H9 (cell line): Measurements from ENCODE around the gene ATP10B. TPM values are rescaled to one million over a fixed set of nuclear protein-coding genes. Genes with fewer than 3 reads are reported as not detected.

ENCODE experiments used
- DNase-seq: peaks from one replicate; pipeline ENCODE4 v3.0.0-alpha.2; 2017
- H2AFZ ChIP-seq: one replicate; pipeline ENCODE4 v1.6.1; 2013; ENCODE audit warnings: mild to moderate bottlenecking, low read length, control low read depth, moderate library complexity
- H2AK5ac ChIP-seq: 2 replicates; pipeline ENCODE4 v1.6.1; 2013; ENCODE audit warnings: low read length, control low read depth, mixed read lengths; ENCODE audit not compliant: insufficient read length
- H2BK120ac ChIP-seq: one replicate; pipeline ENCODE4 v1.6.1; 2013; ENCODE audit warnings: low read depth, mild to moderate bottlenecking, low read length, control low read depth, inconsistent platforms; ENCODE audit not compliant: poor library complexity, severe bottlenecking
- H2BK12ac ChIP-seq: 2 replicates; pipeline ENCODE4 v1.6.1; 2013; ENCODE audit warnings: low read length, control low read depth, mixed read lengths, low read depth; ENCODE audit not compliant: insufficient read length
- H2BK15ac ChIP-seq: 2 replicates; pipeline ENCODE4 v1.6.1; 2013; ENCODE audit warnings: low read depth, low read length, control low read depth
- H2BK20ac ChIP-seq: one replicate; pipeline ENCODE4 v1.6.1; 2013; ENCODE audit warnings: low read depth, mild to moderate bottlenecking, low read length, control low read depth, inconsistent platforms; ENCODE audit not compliant: poor library complexity, severe bottlenecking
- H2BK5ac ChIP-seq: 2 replicates; pipeline ENCODE4 v1.6.1; 2013; ENCODE audit warnings: low read length, control low read depth, mixed read lengths; ENCODE audit not compliant: insufficient read length
- H3K14ac ChIP-seq: 2 replicates; pipeline ENCODE4 v1.6.1; 2013; ENCODE audit warnings: low read length, control low read depth; ENCODE audit not compliant: insufficient read depth
- H3K18ac ChIP-seq: 2 replicates; pipeline ENCODE4 v1.6.1; 2013; ENCODE audit warnings: low read depth, mild to moderate bottlenecking, mixed read lengths, low read length, control low read depth; ENCODE audit not compliant: insufficient read length
- H3K23ac ChIP-seq: 2 replicates; pipeline ENCODE4 v1.6.1; 2013; ENCODE audit warnings: low read length, control low read depth, mixed read lengths, low read depth; ENCODE audit not compliant: insufficient read length
- H3K23me2 ChIP-seq: 2 replicates; pipeline ENCODE4 v1.6.1; 2013; ENCODE audit warnings: low read depth, mild to moderate bottlenecking, mixed read lengths, low read length, control low read depth; ENCODE audit not compliant: insufficient read length, poor library complexity, severe bottlenecking
- H3K27ac ChIP-seq: 2 replicates; pipeline ENCODE4 v1.5.1; 2013; ENCODE audit warnings: low read length, control low read depth, mixed read lengths, low read depth; ENCODE audit not compliant: insufficient read length
- H3K27me3 ChIP-seq: 2 replicates; pipeline ENCODE4 v1.6.1; 2013; ENCODE audit warnings: low read length, control low read depth, inconsistent platforms; ENCODE audit not compliant: insufficient read depth
- H3K4ac ChIP-seq: 2 replicates; pipeline ENCODE4 v1.6.1; 2013; ENCODE audit warnings: low read depth, mild to moderate bottlenecking, control low read depth, inconsistent platforms, low read length, moderate library complexity
- H3K4me1 ChIP-seq: 2 replicates; pipeline ENCODE4 v1.6.1; 2013; ENCODE audit warnings: low read length, control low read depth, inconsistent platforms; ENCODE audit not compliant: insufficient read depth
- H3K4me2 ChIP-seq: 2 replicates; pipeline ENCODE4 v1.6.1; 2013; ENCODE audit warnings: low read length, control low read depth, mixed read lengths; ENCODE audit not compliant: insufficient read length, insufficient read depth
- H3K56ac ChIP-seq: 2 replicates; pipeline ENCODE4 v1.6.1; 2013; ENCODE audit warnings: low read depth, mild to moderate bottlenecking, mixed read lengths, low read length, control low read depth; ENCODE audit not compliant: insufficient read length
- H3K79me1 ChIP-seq: 2 replicates; pipeline ENCODE4 v1.6.1; 2013; ENCODE audit warnings: low read depth, mild to moderate bottlenecking, moderate library complexity, low read length, control low read depth, inconsistent platforms; ENCODE audit not compliant: insufficient read depth, poor library complexity, severe bottlenecking
- H3K79me2 ChIP-seq: 2 replicates; pipeline ENCODE4 v1.6.1; 2013; ENCODE audit warnings: low read length, control low read depth, inconsistent platforms; ENCODE audit not compliant: insufficient read depth
- H3K9ac ChIP-seq: 2 replicates; pipeline ENCODE4 v1.6.1; 2013; ENCODE audit warnings: low read length, control low read depth, mixed read lengths; ENCODE audit not compliant: insufficient read length; ENCODE audit errors: extremely low read depth
- H3K9me3 ChIP-seq: one replicate; pipeline ENCODE4 v1.6.1; 2013; ENCODE audit warnings: low read depth, low read length, inconsistent platforms; ENCODE audit not compliant: control insufficient read depth
- H3T11ph ChIP-seq: one replicate; pipeline ENCODE4 v1.6.1; 2013; ENCODE audit warnings: mild to moderate bottlenecking, low read length, control low read depth, inconsistent platforms
- H4K20me1 ChIP-seq: one replicate; pipeline ENCODE4 v1.6.1; 2013; ENCODE audit not compliant: control insufficient read depth, insufficient read length, insufficient read depth
- H4K5ac ChIP-seq: 2 replicates; pipeline ENCODE4 v1.6.1; 2013; ENCODE audit warnings: low read depth, mild to moderate bottlenecking, mixed read lengths, low read length, control low read depth; ENCODE audit not compliant: insufficient read length
- H4K8ac ChIP-seq: replicated peaks from 2 replicates; pipeline ENCODE4 v1.6.1; 2013; ENCODE audit warnings: low read length, control low read depth, mixed read lengths, low read depth; ENCODE audit not compliant: insufficient read length
- H4K91ac ChIP-seq: 2 replicates; pipeline ENCODE4 v1.6.1; 2013; ENCODE audit warnings: low read depth, mild to moderate bottlenecking, moderate library complexity, mixed read lengths, low read length, control low read depth; ENCODE audit not compliant: insufficient read length
- H3K27ac Mint-ChIP-seq, 3 experiments: 2 replicates in 2 of 3; 3 replicates in 1 of 3; pipeline ENCODE4 v1.8.0; 2020 to 2021; ENCODE audit warnings: mixed read lengths in 3 of 3, mild to moderate bottlenecking in 1 of 3, moderate library complexity in 1 of 3
- H3K27me3 Mint-ChIP-seq: 2 replicates; pipeline ENCODE4 v1.8.0; 2021; ENCODE audit warnings: low read depth, mild to moderate bottlenecking, moderate library complexity, mixed read lengths
- H3K36me3 Mint-ChIP-seq, 3 experiments: 2 replicates in 2 of 3; 3 replicates in 1 of 3; pipeline ENCODE4 v1.8.0; 2020 to 2021; ENCODE audit warnings: low read depth in 3 of 3, mixed read lengths in 3 of 3; ENCODE audit not compliant: insufficient read depth in 1 of 3
- H3K4me1 Mint-ChIP-seq, 2 experiments: 2 replicates each; pipeline ENCODE4 v1.8.0; 2020; ENCODE audit warnings: mixed read lengths in 2 of 2
- H3K4me3 Mint-ChIP-seq, 2 experiments: 2 replicates in 1 of 2; 3 replicates in 1 of 2; pipeline ENCODE4 v1.8.0; 2020 to 2021; ENCODE audit warnings: mild to moderate bottlenecking in 2 of 2, mixed read lengths in 2 of 2, moderate library complexity in 1 of 2
- H3K9me3 Mint-ChIP-seq, 2 experiments: 2 replicates in 1 of 2; 3 replicates in 1 of 2; pipeline ENCODE4 v1.8.0; 2020; ENCODE audit warnings: mild to moderate bottlenecking in 2 of 2, mixed read lengths in 2 of 2, moderate library complexity in 1 of 2
- WGBS: extraction: QIAGEN DNeasy Blood & Tissue Kit; methylation state at CpG from one replicate; pipeline ENCODE4 v1.1.7; 2013; ENCODE audit warnings: missing lambda C conversion rate, low lambda C conversion rate, mixed read lengths; ENCODE audit not compliant: insufficient read length; ENCODE audit errors: extremely low coverage; 5-methylcytosine and 5-hydroxymethylcytosine counted together
- total RNA-seq: library from RNA; stranded (reverse); gene quantifications from 2 replicates; pipeline ENCODE4 v1.2.1, GENCODE V29; 2021
- TF ChIP-seq, protein P1 (sequence below): fragments of 200-600 bp; sonication (generic); conservative IDR thresholded peaks from 3 replicates; pipeline ENCODE4 v1.8.0; 2021; ENCODE audit warnings: antibody characterized with exemption, mild to moderate bottlenecking

Gene ATP10B
- total RNA-seq, 1 experiment from 2014 or later = 0.42 TPM

DNA sequence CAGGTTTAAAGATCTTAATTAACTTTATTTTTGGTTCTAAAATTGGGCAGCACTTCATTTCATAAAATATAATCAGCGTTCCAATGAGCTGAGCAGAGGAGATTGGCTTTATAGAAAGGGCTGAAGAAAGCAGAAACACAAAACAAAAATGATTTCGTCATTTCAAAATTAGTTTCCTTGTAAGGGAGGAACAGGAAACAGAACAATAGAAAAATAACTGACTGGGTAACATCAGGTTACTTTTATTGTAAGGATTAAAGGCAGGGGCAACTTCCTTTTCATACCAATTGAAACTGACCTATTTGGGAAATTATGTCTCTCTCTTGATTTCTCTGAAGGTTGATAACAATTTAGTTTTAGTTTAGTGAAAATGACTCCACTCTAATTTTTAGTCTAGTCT, 157.1 kb downstream of the ATP10B start:
- no CpG with 5 or more reads among the region's 2 CpGs for WGBS
- Histone ChIP-seq H3K27ac (no peak overlapping the region), H2AFZ (no peak overlapping the region), H3K56ac (no peak overlapping the region), H4K5ac (no peak overlapping the region), H2BK12ac (no peak overlapping the region), H2BK5ac (no peak overlapping the region), H3K9ac (no peak overlapping the region), H4K91ac (no peak overlapping the region), H3K23ac (no peak overlapping the region), H4K8ac (no peak overlapping the region), H2BK15ac (no peak overlapping the region), H2AK5ac (no peak overlapping the region), H3K9me3 (no peaks in the 10 kb centered on the region), H3K4me1 (no peaks in the 10 kb centered on the region), H3K27me3 (no peaks in the 10 kb centered on the region), H3K4me2 (no peak overlapping the region), H2BK120ac (no peak overlapping the region), H3K18ac (no peak overlapping the region), H3T11ph (no peak overlapping the region), H2BK20ac (no peak overlapping the region), H4K20me1 (no peaks in the 10 kb centered on the region), H3K14ac (no peak overlapping the region), H3K23me2 (no peaks in the 10 kb centered on the region), H3K79me2 (no peaks in the 10 kb centered on the region), H3K79me1 (no peaks in the 10 kb centered on the region), H3K4ac (no peak overlapping the region)
- Mint-ChIP-seq H3K27ac (no peak overlapping the region), H3K4me1 (peaks cover 3 to 4% of the 10 kb centered on the region in 2 experiments; a peak in 3 of 4 replicates), H3K36me3 (no peaks in the 10 kb centered on the region), H3K27me3 (no peaks in the 10 kb centered on the region; the same call in 1 of the 2 replicates), H3K9me3 (no peaks in the 10 kb centered on the region; a peak in 1 of 5 replicates), H3K4me3 (no peak overlapping the region)
- no peak for DNase-seq
- TF ChIP-seq, protein P1, sequence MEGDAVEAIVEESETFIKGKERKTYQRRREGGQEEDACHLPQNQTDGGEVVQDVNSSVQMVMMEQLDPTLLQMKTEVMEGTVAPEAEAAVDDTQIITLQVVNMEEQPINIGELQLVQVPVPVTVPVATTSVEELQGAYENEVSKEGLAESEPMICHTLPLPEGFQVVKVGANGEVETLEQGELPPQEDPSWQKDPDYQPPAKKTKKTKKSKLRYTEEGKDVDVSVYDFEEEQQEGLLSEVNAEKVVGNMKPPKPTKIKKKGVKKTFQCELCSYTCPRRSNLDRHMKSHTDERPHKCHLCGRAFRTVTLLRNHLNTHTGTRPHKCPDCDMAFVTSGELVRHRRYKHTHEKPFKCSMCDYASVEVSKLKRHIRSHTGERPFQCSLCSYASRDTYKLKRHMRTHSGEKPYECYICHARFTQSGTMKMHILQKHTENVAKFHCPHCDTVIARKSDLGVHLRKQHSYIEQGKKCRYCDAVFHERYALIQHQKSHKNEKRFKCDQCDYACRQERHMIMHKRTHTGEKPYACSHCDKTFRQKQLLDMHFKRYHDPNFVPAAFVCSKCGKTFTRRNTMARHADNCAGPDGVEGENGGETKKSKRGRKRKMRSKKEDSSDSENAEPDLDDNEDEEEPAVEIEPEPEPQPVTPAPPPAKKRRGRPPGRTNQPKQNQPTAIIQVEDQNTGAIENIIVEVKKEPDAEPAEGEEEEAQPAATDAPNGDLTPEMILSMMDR = no peak
